K562 (cell line): ENCODE results near the gene TSR3. TPM values are rescaled to one million over a fixed set of nuclear protein-coding genes. Genes with fewer than 3 reads are reported as not detected.

Experiments used
- ASH1L ChIP-seq: fragments of 450-650 bp; IDR thresholded peaks from 2 replicates; pipeline ENCODE4 v1.6.1; 2018; ENCODE audit warnings: borderline replicate concordance, mild to moderate bottlenecking, low read depth; ENCODE audit not compliant: partially characterized antibody
- ATF2 ChIP-seq: sonication (generic); formaldehyde crosslinking; IDR thresholded peaks from 2 replicates; pipeline ENCODE4 v1.8.1; 2022; ENCODE audit warnings: missing genetic modification reagents
- CCAR2 ChIP-seq: fragments of 200-400 bp; formaldehyde crosslinking; IDR thresholded peaks from 2 replicates; pipeline ENCODE4 v1.6.1; 2017; ENCODE audit warnings: mild to moderate bottlenecking, low read depth, low read length
- CGGBP1 ChIP-seq: fragments of 250-450 bp; sonication (Bioruptor Pico); IDR thresholded peaks from 2 replicates; pipeline ENCODE4 v1.9.0; 2021; ENCODE audit warnings: mild to moderate bottlenecking
- CHD1 ChIP-seq: fragments of 200-600 bp; sonication (generic); IDR thresholded peaks from one replicate; pipeline ENCODE4 v1.6.1; 2012; ENCODE audit warnings: mild to moderate bottlenecking, moderate library complexity, low read length, inconsistent platforms
- ETV5 ChIP-seq: sonication (generic); formaldehyde crosslinking; IDR thresholded peaks from 2 replicates; pipeline ENCODE4 v1.4.0; 2020; ENCODE audit warnings: low read depth, mild to moderate bottlenecking, missing genetic modification reagents
- FOXA1 ChIP-seq: fragments of 450-650 bp; IDR thresholded peaks from 2 replicates; pipeline ENCODE4 v1.6.1; 2016; ENCODE audit warnings: mild to moderate bottlenecking, borderline replicate concordance
- FOXM1 ChIP-seq, 2 experiments: fragments of 450-650 bp in 1 of 2; sonication (generic) in 1 of 2; formaldehyde crosslinking in 1 of 2; IDR thresholded peaks; 2 replicates each; pipeline versions ENCODE4 v1.6.1 to v1.9.0; 2017 to 2022; ENCODE audit warnings: low read depth in 2 of 2, mild to moderate bottlenecking in 2 of 2, missing genetic modification reagents in 1 of 2, moderate library complexity in 1 of 2
- IFI16 ChIP-seq: fragments of 250-450 bp; sonication (Bioruptor Pico); IDR thresholded peaks from 2 replicates; pipeline ENCODE4 v2.1.2; 2022; ENCODE audit warnings: mild to moderate bottlenecking, inconsistent platforms
- IRF2 ChIP-seq: sonication (generic); formaldehyde crosslinking; IDR thresholded peaks from 2 replicates; pipeline ENCODE4 v1.8.1; 2022; ENCODE audit warnings: mild to moderate bottlenecking, missing genetic modification reagents
- KDM4B ChIP-seq, 2 experiments: fragments of 450-650 bp in 1 of 2; sonication (generic) in 1 of 2; IDR thresholded peaks; 2 replicates each; pipeline ENCODE4 v1.6.1; 2016 to 2017; ENCODE audit warnings: borderline replicate concordance in 2 of 2, antibody characterized with exemption in 1 of 2, low read depth in 1 of 2, mild to moderate bottlenecking in 1 of 2
- MBD2 ChIP-seq: sonication (generic); IDR thresholded peaks from 2 replicates; pipeline ENCODE4 v1.6.1; 2016; ENCODE audit warnings: low read depth, borderline replicate concordance
- MCM2 ChIP-seq: fragments of 450-650 bp; IDR thresholded peaks from 2 replicates; pipeline ENCODE4 v1.6.1; 2017; ENCODE audit warnings: low read depth, mild to moderate bottlenecking
- MTF1 ChIP-seq: fragments of 250-450 bp; sonication (Bioruptor Pico); IDR thresholded peaks from 2 replicates; pipeline ENCODE4 v1.9.0; 2021; ENCODE audit warnings: moderate library complexity, mild to moderate bottlenecking, inconsistent platforms, borderline replicate concordance
- NBN ChIP-seq: fragments of 450-650 bp; IDR thresholded peaks from 2 replicates; pipeline ENCODE4 v1.6.1; 2016; ENCODE audit warnings: low read depth, mild to moderate bottlenecking
- NFATC3 ChIP-seq: fragments of 450-650 bp; IDR thresholded peaks from 2 replicates; pipeline ENCODE4 v1.6.1; 2017; ENCODE audit warnings: mild to moderate bottlenecking
- NR2F6 ChIP-seq: fragments of 450-650 bp; formaldehyde crosslinking; IDR thresholded peaks from 2 replicates; pipeline ENCODE4 v1.4.0; 2020; ENCODE audit warnings: mild to moderate bottlenecking
- RBM22 ChIP-seq: fragments of 200-400 bp; formaldehyde crosslinking; IDR thresholded peaks from 2 replicates; pipeline ENCODE4 v1.6.1; 2018; ENCODE audit warnings: low read length, low read depth; ENCODE audit not compliant: poor library complexity, severe bottlenecking
- UBTF ChIP-seq, 2 experiments: IDR thresholded peaks; 2 replicates each; pipeline ENCODE4 v1.6.1; 2012; ENCODE audit warnings: improper control_type of control experiment in 2 of 2, low read depth in 2 of 2, low read length in 2 of 2, borderline replicate concordance in 1 of 2
- ZNF232 ChIP-seq: sonication (generic); formaldehyde crosslinking; IDR thresholded peaks from 2 replicates; pipeline ENCODE4 v1.8.0; 2022; ENCODE audit warnings: mild to moderate bottlenecking, missing genetic modification reagents
- ZNF583 ChIP-seq: fragments of 250-450 bp; sonication (Bioruptor Pico); IDR thresholded peaks from 2 replicates; pipeline ENCODE4 v1.4.0; 2020
- polyA plus RNA-seq, 8 experiments: library from polyadenylated mRNA; depleted of rRNA in 4 of 8; stranded (reverse) in 5 of 8; unstranded in 3 of 8; fragments of >200 nt; fragmentation: Nextera tagmentation in 2 of 8; fragmentation: Illumina TruSeq in 1 of 8; extraction: Ambion mirVana in 2 of 8; extraction: Trizol in 1 of 8; gene quantifications; 2 replicates each; pipeline versions ENCODE4 v1.2.1 to v1.2.3, GENCODE V29; 2011 to 2014; ENCODE audit warnings: inconsistent platforms in 1 of 8, missing spikeins in 1 of 8
- total RNA-seq, 7 experiments: library from RNA; depleted of rRNA in 6 of 7; stranded (reverse); fragments of >200 nt in 6 of 7; fragmentation: Illumina TruSeq in 2 of 7; extraction: Trizol in 2 of 7; gene quantifications; 2 replicates each; pipeline versions ENCODE4 v1.2.1 to v1.2.3, GENCODE V29; 2011 to 2021; ENCODE audit warnings: low replicate concordance in 1 of 7
- TF ChIP-seq, protein P1 (sequence below), 2 experiments: fragments of 450-650 bp in 1 of 2; sonication (generic) in 1 of 2; formaldehyde crosslinking in 1 of 2; IDR thresholded peaks in 1 of 2; conservative IDR thresholded peaks in 1 of 2; 2 replicates each; pipeline versions ENCODE4 v1.6.1 to v1.8.1; 2016 to 2023; ENCODE audit warnings: mild to moderate bottlenecking in 2 of 2, moderate library complexity in 2 of 2, inconsistent platforms in 1 of 2, missing genetic modification reagents in 1 of 2

TSR3 gene
- total and polyA plus RNA-seq, 9 of the 15 experiments (the other 6 are each of a cell fraction or from before 2014, with no cell fraction given): 1.5 to 74.8 (median 16.5) TPM

GRCh38 chr16:1331712-1332617 lies 19.7 kb downstream of the TSR3 start (continued):
- TF ChIP-seq, protein P1, sequence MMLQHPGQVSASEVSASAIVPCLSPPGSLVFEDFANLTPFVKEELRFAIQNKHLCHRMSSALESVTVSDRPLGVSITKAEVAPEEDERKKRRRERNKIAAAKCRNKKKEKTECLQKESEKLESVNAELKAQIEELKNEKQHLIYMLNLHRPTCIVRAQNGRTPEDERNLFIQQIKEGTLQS (IDR thresholded peaks at IDR 0.05): no peak
- TF ChIP-seq, protein P1 (CRISPR knock-in tag; conservative IDR thresholded peaks at IDR 0.05): no peak
- no peak for TF ChIP-seq NR2F6 (CRISPR knock-in tag)
- TF ChIP-seq FOXA1: no peak
- TF ChIP-seq IFI16 (CRISPR knock-in tag): no peak
- TF ChIP-seq CCAR2: no peak
- TF ChIP-seq MCM2: no peak
- TF ChIP-seq ATF2 (CRISPR knock-in tag): no peak
- TF ChIP-seq NFATC3: no peak
- no peak for TF ChIP-seq MBD2
- TF ChIP-seq CGGBP1 (CRISPR knock-in tag): no peak
- TF ChIP-seq UBTF (IDR thresholded peaks at IDR 0.05; ENCODE audit: borderline replicate concordance in 1 of 2, low read depth in 2 of 2, low read length in 2 of 2): no peak
- no peak for TF ChIP-seq ASH1L
- TF ChIP-seq ZNF583 (CRISPR knock-in tag): no peak
- TF ChIP-seq FOXM1 (IDR thresholded peaks at IDR 0.05; ENCODE audit: low read depth): no peak
- no peak for TF ChIP-seq FOXM1 (CRISPR knock-in tag; IDR thresholded peaks at IDR 0.05; ENCODE audit: low read depth)
- no peak for TF ChIP-seq IRF2 (CRISPR knock-in tag)
- TF ChIP-seq RBM22: no peak
- no peak for TF ChIP-seq KDM4B (IDR thresholded peaks at IDR 0.05; ENCODE audit: borderline replicate concordance in 2 of 2, low read depth in 1 of 2)
- TF ChIP-seq ETV5 (CRISPR knock-in tag): no peak; the same call in 1 of the 2 replicates
- TF ChIP-seq NBN: no peak
- no peak for TF ChIP-seq MTF1 (CRISPR knock-in tag)
- TF ChIP-seq ZNF232 (CRISPR knock-in tag): no peak
- no peak for TF ChIP-seq CHD1
